HUES64 (cell line): ENCODE measurements around the gene NR3C2.

ENCODE experiments used
- H3K27ac ChIP-seq: 2 replicates; pipeline ENCODE4 v1.7.0; 2013; ENCODE audit warnings: low read depth, low read length, inconsistent platforms
- H3K27me3 ChIP-seq: 2 replicates; pipeline ENCODE4 v1.6.1; 2013; ENCODE audit warnings: mild to moderate bottlenecking, low read length; ENCODE audit not compliant: insufficient read depth
- H3K36me3 ChIP-seq: 2 replicates; pipeline ENCODE4 v1.6.1; 2013; ENCODE audit warnings: mild to moderate bottlenecking, low read length; ENCODE audit not compliant: insufficient read depth
- H3K4me1 ChIP-seq: 2 replicates; pipeline ENCODE4 v1.6.1; 2013; ENCODE audit warnings: mild to moderate bottlenecking, low read length, moderate library complexity; ENCODE audit not compliant: insufficient read depth
- H3K4me3 ChIP-seq: 2 replicates; pipeline ENCODE4 v1.5.1; 2013; ENCODE audit warnings: mild to moderate bottlenecking, low read length, moderate library complexity
- H3K9ac ChIP-seq: 2 replicates; pipeline ENCODE4 v1.6.1; 2013; ENCODE audit warnings: mild to moderate bottlenecking, low read depth, low read length
- H3K9me3 ChIP-seq: 2 replicates; pipeline ENCODE4 v1.6.1; 2013; ENCODE audit warnings: low read depth, low read length; ENCODE audit not compliant: insufficient read depth
- WGBS: fragments of 150-250, 120-280 bp; methylation state at CpG from one replicate; pipeline ENCODE4 v1.1.7; 2013; ENCODE audit warnings: missing lambda C conversion rate; 5-methylcytosine and 5-hydroxymethylcytosine counted together

NR3C2 gene

GRCh38 chr4:148051403-148051802 is 390.8 kb downstream of the NR3C2 start:
- 89% methylated on average over 4 of the region's 4 CpGs for WGBS
- Histone ChIP-seq H3K9ac (no peak overlapping the region), H3K27me3 (no peaks in the 10 kb centered on the region), H3K27ac (no peak overlapping the region), H3K4me3 (no peak overlapping the region), H3K4me1 (no peaks in the 10 kb centered on the region), H3K9me3 (no peaks in the 10 kb centered on the region), H3K36me3 (no peaks in the 10 kb centered on the region)

GRCh38 chr4:148048598-148048997 is 393.6 kb downstream of the NR3C2 start:
- WGBS, result 97% methylated on average over 4 of the region's 4 CpGs
- H3K9ac ChIP-seq, result no peak overlapping the region

GRCh38 chr4:148044912-148045352 is 397.3 kb downstream of the NR3C2 start:
- H3K27ac ChIP-seq, result no peak overlapping the region

More at GRCh38 chr4:148048598-148048997, 393.6 kb downstream of the NR3C2 start:
- Histone ChIP-seq H3K4me3 (no peak overlapping the region), H3K9me3 (no peaks in the 10 kb centered on the region), H3K4me1 (no peaks in the 10 kb centered on the region), H3K27ac (no peak overlapping the region), H3K27me3 (no peaks in the 10 kb centered on the region), H3K36me3 (no peaks in the 10 kb centered on the region)

GRCh38 chr4:148044089-148044911 is 397.9 kb downstream of the NR3C2 start:
- Histone ChIP-seq H3K4me3 (no peak overlapping the region), H3K27ac (no peak overlapping the region), H3K27me3 (no peaks in the 10 kb centered on the region), H3K9ac (no peak overlapping the region), H3K4me1 (no peaks in the 10 kb centered on the region), H3K9me3 (no peaks in the 10 kb centered on the region), H3K36me3 (no peaks in the 10 kb centered on the region)
- 94% methylated on average over 9 of the region's 9 CpGs for WGBS

More at GRCh38 chr4:148044912-148045352, 397.3 kb downstream of the NR3C2 start:
- Histone ChIP-seq H3K27me3 (no peaks in the 10 kb centered on the region), H3K4me1 (no peaks in the 10 kb centered on the region), H3K9ac (no peak overlapping the region), H3K4me3 (no peak overlapping the region), H3K9me3 (no peaks in the 10 kb centered on the region), H3K36me3 (no peaks in the 10 kb centered on the region)
- WGBS, result 86% methylated on average over 4 of the region's 4 CpGs

GRCh38 chr4:148041606-148042329 is 400.4 kb downstream of the NR3C2 start:
- H3K27ac ChIP-seq, result no peak overlapping the region
- H3K4me1 ChIP-seq, result no peaks in the 10 kb centered on the region
- H3K9me3 ChIP-seq, result no peaks in the 10 kb centered on the region
- H3K4me3 ChIP-seq, result no peak overlapping the region
- no peaks in the 10 kb centered on the region for H3K27me3 ChIP-seq
- H3K9ac ChIP-seq, result no peak overlapping the region
- no peaks in the 10 kb centered on the region for H3K36me3 ChIP-seq
- 85% methylated on average over 7 of the region's 7 CpGs for WGBS

- H3K9me3 ChIP-seq, result no peaks in the 10 kb centered on the region
- H3K4me3 ChIP-seq, result no peak overlapping the region
- 68% methylated on average over 1 of the region's 1 CpG for WGBS
- no peak overlapping the region for H3K27ac ChIP-seq
- no peaks in the 10 kb centered on the region for H3K36me3 ChIP-seq
- 0 out of 2 replicates have a peak, but pooled peaks cover 8% of the 10 kb centered on the region for H3K4me1 ChIP-seq
- H3K9ac ChIP-seq, result no peak overlapping the region
- no peaks in the 10 kb centered on the region for H3K27me3 ChIP-seq
Measured at GRCh38 chr4:148034813-148035212, 407.4 kb downstream of the NR3C2 start.

GRCh38 chr4:148030193-148030873 is 411.9 kb downstream of the NR3C2 start:
- no peaks in the 10 kb centered on the region for H3K27me3 ChIP-seq
- peaks cover 25% of the 10 kb centered on the region for H3K4me1 ChIP-seq
- H3K36me3 ChIP-seq, result no peaks in the 10 kb centered on the region
- no peak overlapping the region; the same call in 1 of the 2 replicates for H3K27ac ChIP-seq
- no peak overlapping the region for H3K4me3 ChIP-seq
- H3K9ac ChIP-seq, result no peak overlapping the region
- H3K9me3 ChIP-seq, result no peaks in the 10 kb centered on the region
- 71% methylated on average over 1 of the region's 2 CpGs for WGBS

GRCh38 chr4:148029781-148030180 is 412.4 kb downstream of the NR3C2 start:
- no peaks in the 10 kb centered on the region for H3K36me3 ChIP-seq
- WGBS, result 80% methylated on average over 1 of the region's 3 CpGs
- H3K27me3 ChIP-seq, result no peaks in the 10 kb centered on the region
- no peak overlapping the region for H3K4me3 ChIP-seq
- no peak overlapping the region for H3K27ac ChIP-seq
- H3K9ac ChIP-seq, result no peak overlapping the region
- no peaks in the 10 kb centered on the region for H3K9me3 ChIP-seq
- H3K4me1 ChIP-seq, result peaks cover 21% of the 10 kb centered on the region
